Activated naive CD4-positive, alpha-beta T cell treated with anti-CD3 and anti-CD28 coated beads for 36 hours (primary cell): Measurements from ENCODE around the gene ADA. TPM values are rescaled to one million over a fixed set of nuclear protein-coding genes. Genes with fewer than 3 reads are reported as not detected.
"Not testable (repeated sequence)": the region's sequence is repeated elsewhere in the genome, so short reads cannot be mapped to it uniquely, and the experiment has no call there.

Experiments used
- CTCF ChIA-PET: fragments of 350-600 bp; sonication (Branson Sonifier 250); formaldehyde crosslinking; loops from one replicate; lab custom pipeline; 2021; ENCODE audit warnings: antibody characterized with exemption; lab: Charles Lee
- DNase-seq: peaks from one replicate; pipeline ENCODE4 v3.0.0-alpha.2; 2020
- H3K27ac Mint-ChIP-seq: one replicate; pipeline ENCODE4 v1.8.0; 2021; ENCODE audit warnings: mild to moderate bottlenecking, mixed read lengths
- H3K27me3 Mint-ChIP-seq: one replicate; pipeline ENCODE4 v1.8.0; 2021; ENCODE audit warnings: low read depth, mixed read lengths
- H3K36me3 Mint-ChIP-seq: one replicate; pipeline ENCODE4 v1.8.0; 2021; ENCODE audit warnings: low read depth, mixed read lengths
- H3K4me1 Mint-ChIP-seq: one replicate; pipeline ENCODE4 v1.8.0; 2021; ENCODE audit warnings: low read depth, mixed read lengths
- H3K4me3 Mint-ChIP-seq: one replicate; pipeline ENCODE4 v1.8.0; 2021; ENCODE audit warnings: mild to moderate bottlenecking, moderate library complexity, mixed read lengths
- H3K9me3 Mint-ChIP-seq: one replicate; pipeline ENCODE4 v1.8.0; 2021; ENCODE audit warnings: mixed read lengths
- intact Hi-C: fragments of 100-400 bp; cut with micrococcal nuclease; formaldehyde crosslinking; loops from one replicate; pipeline ENCODE4 v1.15.1; 2023
- total RNA-seq, 2 experiments: library from RNA; stranded (reverse); gene quantifications; one replicate each; pipeline ENCODE4 v1.2.3, GENCODE V29; 2021

Gene ADA
- total RNA-seq, 2 experiments from 2014 or later: 54.6 to 54.9 TPM

DNA sequence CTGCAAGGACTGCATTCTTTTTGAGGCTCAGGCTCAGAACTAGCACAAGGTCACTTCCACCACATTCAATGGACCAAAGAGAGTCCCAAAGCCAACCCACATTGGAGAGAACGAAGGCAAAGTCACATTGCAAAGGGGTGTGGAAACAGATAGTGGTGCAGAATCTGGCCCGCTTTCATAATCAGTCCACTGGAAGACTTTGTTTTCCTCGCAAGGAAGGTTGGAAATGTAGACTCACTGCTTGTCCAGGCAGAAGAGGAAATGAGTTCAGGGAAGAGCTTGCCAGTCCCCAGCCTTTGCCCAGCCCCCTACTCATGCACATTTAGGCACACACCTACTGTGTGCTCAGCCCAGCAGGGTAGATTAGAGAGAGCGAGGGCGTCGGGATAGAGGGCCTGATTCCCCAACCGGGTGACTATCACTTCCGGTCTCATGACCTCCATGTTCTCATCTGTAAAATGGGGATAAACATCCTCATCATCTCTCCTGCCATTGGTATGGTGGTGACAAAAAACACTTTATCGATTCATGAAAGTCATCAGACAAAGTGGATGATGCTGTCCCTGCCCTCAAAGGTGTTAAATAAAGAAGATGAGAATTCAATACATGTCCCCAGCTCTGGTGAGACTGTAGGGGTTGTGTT lies 39.4 kb upstream of the ADA start:
- CTCF ChIA-PET: no interaction called here

DNA sequence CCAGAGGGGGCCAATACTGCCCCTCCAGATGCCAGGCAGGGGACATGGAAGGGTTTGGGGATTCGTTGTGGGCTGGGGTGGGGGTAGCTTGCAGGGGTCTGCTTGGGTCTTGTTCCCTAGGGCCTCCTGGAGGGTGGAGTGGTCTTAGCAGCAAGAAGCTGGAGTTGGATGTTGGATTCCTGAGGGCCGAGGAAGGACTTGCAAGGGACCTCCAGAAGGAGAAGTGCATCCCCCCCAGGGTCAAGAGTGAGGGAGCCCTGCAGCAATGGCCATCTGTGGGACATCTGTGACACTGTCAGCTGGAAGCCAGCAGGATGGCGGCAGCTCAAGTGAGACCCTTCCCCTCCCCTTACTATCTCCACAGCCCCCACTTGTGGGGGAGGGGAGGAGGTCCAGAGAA lies 38.3 kb upstream of the ADA start:
- H3K27ac Mint-ChIP-seq: no peak overlapping the region
- no peak overlapping the region for H3K4me3 Mint-ChIP-seq
- intact Hi-C loops: loop anchor here (10.0 kb wide), 1 partner anchor 405 kb away; no protein-coding TSS in a partner anchor
- CTCF ChIA-PET: interaction anchor here (0.5 to 1.4 kb wide), 3 partner anchors 43 to 230 kb away, joined by 3 to 6 read pairs (median 5); no protein-coding TSS in a partner anchor
- H3K36me3 Mint-ChIP-seq: no peaks in the 10 kb centered on the region
- no peaks in the 10 kb centered on the region for H3K27me3 Mint-ChIP-seq
- H3K9me3 Mint-ChIP-seq: no peaks in the 10 kb centered on the region
- peaks cover 4% of the 10 kb centered on the region for H3K4me1 Mint-ChIP-seq
- DNase-seq: no peak

More for the DNA sequence above, 39.4 kb upstream of the ADA start:
- intact Hi-C loops: no loop called here
- Mint-ChIP-seq H3K4me3 (no peak overlapping the region), H3K27ac (no peak overlapping the region), H3K9me3 (no peaks in the 10 kb centered on the region), H3K4me1 (peaks cover 6% of the 10 kb centered on the region), H3K36me3 (no peaks in the 10 kb centered on the region), H3K27me3 (no peaks in the 10 kb centered on the region)
- DNase-seq: no peak

DNA sequence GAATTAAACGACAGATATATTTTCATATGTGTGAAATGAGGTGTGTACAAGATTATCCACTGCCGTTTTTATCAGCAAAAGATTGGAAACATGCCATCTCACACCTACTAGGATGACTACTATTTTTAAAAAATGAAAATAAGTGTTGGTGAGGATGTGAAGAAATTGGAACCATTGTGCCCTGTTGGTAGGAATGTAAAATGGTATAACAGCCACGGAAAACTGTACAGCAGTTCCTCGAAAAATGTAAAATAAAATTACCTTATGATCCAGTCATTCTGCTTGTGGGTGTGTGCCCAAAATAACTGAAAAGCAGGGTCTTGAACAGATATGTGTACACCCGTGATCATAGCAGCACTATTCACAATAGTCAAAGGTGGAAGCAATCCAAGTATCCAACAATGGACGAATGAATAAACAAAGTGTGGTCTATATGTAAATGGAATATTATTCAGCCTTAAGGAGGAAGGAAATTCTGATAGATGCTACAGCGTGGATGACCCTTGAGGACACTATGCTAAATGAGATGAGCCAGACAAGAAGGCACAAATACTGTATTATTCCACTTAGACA lies 36.6 kb upstream of the ADA start:
- H3K36me3 Mint-ChIP-seq: no peaks in the 10 kb centered on the region
- no peak for DNase-seq
- intact Hi-C loops: loop anchor here (10.0 kb wide), 1 partner anchor 407 kb away; no protein-coding TSS in a partner anchor
- no peak overlapping the region for H3K27ac Mint-ChIP-seq
- H3K4me3 Mint-ChIP-seq: no peak overlapping the region
- no peaks in the 10 kb centered on the region for H3K9me3 Mint-ChIP-seq
- H3K27me3 Mint-ChIP-seq: no peaks in the 10 kb centered on the region
- CTCF ChIA-PET: no interaction called here
- peaks cover 4% of the 10 kb centered on the region for H3K4me1 Mint-ChIP-seq

- DNase-seq: no peak
- CTCF ChIA-PET: interaction anchor here (3.3 to 6.3 kb wide), 3 partner anchors 45 to 180 kb away, joined by 15 to 90 read pairs (median 19); no protein-coding TSS in a partner anchor
- Mint-ChIP-seq H3K4me1 (peaks cover 4% of the 10 kb centered on the region), H3K36me3 (no peaks in the 10 kb centered on the region), H3K4me3 (no peak overlapping the region), H3K27ac (no peak overlapping the region), H3K9me3 (no peaks in the 10 kb centered on the region), H3K27me3 (no peaks in the 10 kb centered on the region)
- intact Hi-C loops: loop anchor here (10.0 kb wide), 1 partner anchor 408 kb away; no protein-coding TSS in a partner anchor
Measured at GRCh38 chr20:44686934-44687333, 35.4 kb upstream of the ADA start.

DNA sequence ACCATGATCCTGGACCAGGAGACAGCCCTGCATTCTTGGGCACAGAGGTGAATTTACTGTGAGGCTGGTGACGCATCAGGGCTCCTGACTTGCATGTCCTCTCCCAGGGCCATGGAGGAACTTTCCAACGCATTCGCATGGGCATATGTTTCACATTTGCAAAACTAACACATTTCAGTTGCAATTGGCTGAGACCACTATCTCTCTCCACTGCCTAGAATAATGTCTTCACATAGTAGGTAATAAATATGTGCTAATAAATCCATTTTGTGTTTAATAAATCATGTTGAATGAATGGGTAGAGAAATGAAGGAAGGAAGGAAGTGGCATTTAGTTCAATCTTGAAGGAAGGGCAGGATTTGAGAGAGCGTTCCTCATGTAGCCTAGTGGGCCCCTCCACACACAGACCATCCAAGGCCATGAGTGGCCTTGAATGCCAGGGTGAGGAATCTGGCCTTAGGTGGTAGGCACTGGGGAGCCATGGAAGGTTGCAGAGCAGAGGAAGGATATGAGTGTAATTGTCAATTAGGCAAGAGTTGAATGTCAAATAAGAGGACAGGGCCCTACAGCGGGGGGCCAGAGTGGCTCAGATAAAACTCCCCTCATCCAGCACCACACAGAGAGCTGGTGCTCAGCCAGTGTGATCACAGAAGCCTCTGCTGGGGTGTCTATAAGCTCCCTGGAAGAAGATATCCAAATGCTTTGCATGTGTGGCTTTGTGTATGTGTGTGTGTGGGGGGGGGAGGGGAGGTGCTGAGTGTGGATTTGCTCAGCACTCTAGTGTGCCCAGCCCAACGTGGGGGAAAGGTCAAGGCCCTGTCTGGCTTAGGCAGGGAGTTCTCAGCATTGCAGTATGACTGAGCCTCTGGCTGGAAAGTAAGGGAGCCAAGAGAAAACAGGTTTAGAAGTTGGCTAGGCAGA lies 32.8 kb upstream of the ADA start:
- H3K9me3 Mint-ChIP-seq: no peaks in the 10 kb centered on the region
- H3K4me1 Mint-ChIP-seq: peaks cover 4% of the 10 kb centered on the region
- DNase-seq: no peak
- no peak overlapping the region for H3K4me3 Mint-ChIP-seq
- no peaks in the 10 kb centered on the region for H3K27me3 Mint-ChIP-seq
- intact Hi-C loops: loop anchor here (2.0 to 10.0 kb wide), 2 partner anchors 296 to 410 kb away; no protein-coding TSS in a partner anchor
- H3K36me3 Mint-ChIP-seq: no peaks in the 10 kb centered on the region
- no peak overlapping the region for H3K27ac Mint-ChIP-seq
- CTCF ChIA-PET: interaction anchor here (0.8 to 6.3 kb wide), 23 partner anchors 12 to 411 kb away, joined by 3 to 90 read pairs (median 6); partner anchors contain the start of genes ADA and CCN5

DNA sequence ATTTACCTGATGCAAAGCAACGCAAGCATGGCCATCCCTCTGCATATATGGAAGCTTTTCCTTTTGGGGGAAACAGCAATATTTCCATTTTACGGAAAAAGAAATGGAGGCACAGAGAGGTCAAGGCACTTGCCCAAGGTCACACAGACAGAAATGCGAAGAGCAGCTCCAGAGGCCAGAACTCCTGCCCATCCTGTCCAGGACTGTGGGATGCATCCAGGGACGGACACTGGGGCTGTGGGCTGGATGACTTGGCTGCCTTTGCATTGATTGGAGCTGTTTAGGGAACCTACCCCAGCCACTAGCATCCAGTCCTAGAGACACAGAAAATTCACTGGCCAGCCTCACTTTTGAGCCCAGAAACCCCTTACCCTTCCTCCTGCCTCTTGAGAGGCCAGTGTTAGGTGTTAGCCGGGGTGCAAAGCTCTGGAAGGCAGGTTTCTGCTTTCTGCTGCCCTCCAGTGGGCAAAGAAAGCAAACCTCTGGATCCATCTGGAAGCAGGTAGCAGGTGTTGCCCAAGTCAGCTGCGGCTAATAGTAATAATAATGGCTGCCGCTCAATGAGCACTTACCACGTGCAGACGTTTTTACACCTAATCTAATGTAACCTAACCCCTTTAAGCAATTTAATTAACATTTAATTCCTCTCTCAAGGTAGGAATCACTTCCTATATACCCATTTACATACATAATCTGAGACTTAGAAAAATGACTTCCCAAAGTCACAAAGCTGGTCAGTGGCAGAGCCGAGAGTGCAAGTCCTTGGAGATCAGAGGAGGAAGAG lies 32.0 kb upstream of the ADA start:
- CTCF ChIA-PET: interaction anchor here (0.6 to 6.3 kb wide), 21 partner anchors 11 to 554 kb away, joined by 3 to 90 read pairs (median 4); partner anchors contain the start of genes ADA and KCNK15
- intact Hi-C loops: loop anchor here (2.0 to 10.0 kb wide), 2 partner anchors 295 to 411 kb away; no protein-coding TSS in a partner anchor
- peaks cover 4% of the 10 kb centered on the region for H3K4me1 Mint-ChIP-seq
- H3K4me3 Mint-ChIP-seq: no peak overlapping the region
- H3K9me3 Mint-ChIP-seq: no peaks in the 10 kb centered on the region
- H3K27ac Mint-ChIP-seq: no peak overlapping the region
- peak; percentile 72 for DNase-seq
- H3K36me3 Mint-ChIP-seq: no peaks in the 10 kb centered on the region
- no peaks in the 10 kb centered on the region for H3K27me3 Mint-ChIP-seq

- H3K9me3 Mint-ChIP-seq: no peaks in the 10 kb centered on the region
- intact Hi-C loops: loop anchor here (10.0 kb wide), 1 partner anchor 413 kb away; no protein-coding TSS in a partner anchor
- no peak overlapping the region for H3K4me3 Mint-ChIP-seq
- peaks cover 4% of the 10 kb centered on the region for H3K4me1 Mint-ChIP-seq
- no peaks in the 10 kb centered on the region for H3K36me3 Mint-ChIP-seq
- CTCF ChIA-PET: interaction anchor here (1.0 to 6.3 kb wide), 8 partner anchors 9 to 468 kb away, joined by 3 to 90 read pairs (median 7); partner anchors contain the start of gene KCNK15
- no peak for DNase-seq
- no peaks in the 10 kb centered on the region for H3K27me3 Mint-ChIP-seq
- no peak overlapping the region for H3K27ac Mint-ChIP-seq
Measured at GRCh38 chr20:44681796-44682566, 30.5 kb upstream of the ADA start.

- intact Hi-C loops: no loop called here
- no peaks in the 10 kb centered on the region for H3K4me1 Mint-ChIP-seq
- no peak for DNase-seq
- no peaks in the 10 kb centered on the region for H3K9me3 Mint-ChIP-seq
- H3K27me3 Mint-ChIP-seq: no peaks in the 10 kb centered on the region
- no peak overlapping the region for H3K27ac Mint-ChIP-seq
- no peaks in the 10 kb centered on the region for H3K36me3 Mint-ChIP-seq
- CTCF ChIA-PET: no interaction called here
- H3K4me3 Mint-ChIP-seq: no peak overlapping the region
Measured at GRCh38 chr20:44678990-44679611, 27.6 kb upstream of the ADA start.

DNA sequence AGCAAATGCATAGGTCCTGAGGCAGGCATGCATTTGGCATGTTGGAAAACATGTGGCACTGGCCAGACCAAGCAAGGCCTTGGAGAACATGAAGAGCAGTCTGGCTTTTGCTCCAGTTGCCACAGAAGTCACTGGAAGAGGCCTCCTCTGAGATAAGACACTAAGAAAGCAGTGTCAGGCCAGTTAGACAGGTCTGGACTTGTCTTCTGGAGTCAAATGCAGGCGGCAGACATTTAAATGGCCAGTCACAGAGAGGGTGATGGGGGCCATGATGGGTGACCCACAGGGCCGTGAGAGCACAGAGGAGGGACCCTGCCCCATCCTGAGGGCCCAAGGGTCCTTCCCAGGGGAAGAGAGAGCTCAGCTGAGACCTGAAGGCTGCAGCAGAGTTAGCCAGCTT lies 26.7 kb upstream of the ADA start:
- DNase-seq: no peak
- CTCF ChIA-PET: no interaction called here
- Mint-ChIP-seq H3K36me3 (no peaks in the 10 kb centered on the region), H3K27ac (no peak overlapping the region), H3K27me3 (no peaks in the 10 kb centered on the region), H3K4me1 (no peaks in the 10 kb centered on the region), H3K4me3 (no peak overlapping the region), H3K9me3 (no peaks in the 10 kb centered on the region)
- intact Hi-C loops: no loop called here

- H3K36me3 Mint-ChIP-seq, H3K27me3 Mint-ChIP-seq, H3K9me3 Mint-ChIP-seq, DNase-seq, H3K4me3 Mint-ChIP-seq, H3K27ac Mint-ChIP-seq: not testable (repeated sequence)
- CTCF ChIA-PET: interaction anchor here (1.5 to 2.5 kb wide), 3 partner anchors 10 to 61 kb away, joined by 4 to 18 read pairs (median 5); no protein-coding TSS in a partner anchor
- intact Hi-C loops: loop anchor here (5.0 kb wide), 1 partner anchor 195 kb away; the partner anchor contains the start of gene TTPAL
- H3K4me1 Mint-ChIP-seq: peaks cover 29% of the 10 kb centered on the region
Measured at GRCh38 chr20:44672318-44672902, 20.9 kb upstream of the ADA start.
